PC-3 (cell line): Measurements from ENCODE around the gene REN. TPM values are rescaled to one million over a fixed set of nuclear protein-coding genes. Genes with fewer than 3 reads are reported as not detected.

ENCODE experiments used
- ATAC-seq: fragments of 200-7000 bp; cut with Tn5 transposase; 2 replicates; pipeline ENCODE4 v1.9.1; 2020; ENCODE audit warnings: mild to moderate bottlenecking, moderate library complexity
- BruUV-seq: library from RNA; stranded (reverse); fragments of 400-500 nt; replicated peaks from 2 replicates; lab custom pipeline; 2021; lab: Mats Ljungman, UMichigan
- CTCF ChIA-PET: fragments of 300-600 bp; sonication (Branson Sonifier 250); formaldehyde crosslinking; loops from one replicate; lab custom pipeline; 2022; ENCODE audit warnings: antibody characterized with exemption; lab: Charles Lee
- POLR2A ChIA-PET: fragments of 300-600 bp; sonication (Branson Sonifier 250); formaldehyde crosslinking; loops from one replicate; lab custom pipeline; 2022; ENCODE audit warnings: antibody characterized with exemption; ENCODE audit not compliant: unreplicated experiment; lab: Charles Lee
- DNase-seq: peaks from one replicate; pipeline ENCODE4 v3.0.0-alpha.2; 2015
- H2AFZ ChIP-seq: fragments of 300-600 bp; sonication (generic); 2 replicates; pipeline ENCODE4 v1.6.0; 2016; ENCODE audit warnings: antibody characterized with exemption, low read length
- H3F3A ChIP-seq: fragments of 300-600 bp; sonication (generic); one replicate; pipeline ENCODE4 v1.6.0; 2017; ENCODE audit warnings: antibody characterized with exemption, low read length, control low read depth, mild to moderate bottlenecking; ENCODE audit not compliant: unreplicated experiment
- H3K27ac ChIP-seq: fragments of 300-600 bp; sonication (generic); 2 replicates; pipeline ENCODE4 v1.5.1; 2016; ENCODE audit warnings: mild to moderate bottlenecking, low read length
- H3K27me3 ChIP-seq: fragments of 300-600 bp; sonication (generic); 2 replicates; pipeline ENCODE4 v1.6.1; 2016; ENCODE audit warnings: low read length, mixed read lengths
- H3K36me3 ChIP-seq: fragments of 300-600 bp; sonication (generic); 2 replicates; pipeline ENCODE4 v1.6.1; 2016; ENCODE audit warnings: low read depth, mixed run types, low read length, mixed read lengths
- H3K4me1 ChIP-seq: fragments of 300-600 bp; sonication (generic); 2 replicates; pipeline ENCODE4 v1.5.1; 2016; ENCODE audit warnings: low read length; ENCODE audit not compliant: insufficient read depth
- H3K4me2 ChIP-seq: fragments of 300-600 bp; sonication (generic); 2 replicates; pipeline ENCODE4 v1.6.0; 2016; ENCODE audit warnings: low read length
- H3K4me3 ChIP-seq: fragments of 300-600 bp; sonication (generic); 2 replicates; pipeline ENCODE4 v1.5.1; 2016; ENCODE audit warnings: mild to moderate bottlenecking, low read length, mixed read lengths
- H3K79me2 ChIP-seq: fragments of 300-600 bp; sonication (generic); 2 replicates; pipeline ENCODE4 v1.6.1; 2017; ENCODE audit warnings: low read length, mixed read lengths
- H3K9ac ChIP-seq: fragments of 300-600 bp; sonication (generic); 2 replicates; pipeline ENCODE4 v1.6.0; 2016; ENCODE audit warnings: mild to moderate bottlenecking, low read length
- H3K9me2 ChIP-seq: fragments of 300-600 bp; sonication (generic); replicated peaks from 2 replicates; pipeline ENCODE4 v1.6.1; 2016; ENCODE audit warnings: mixed run types, low read length, mixed read lengths
- H3K9me3 ChIP-seq: fragments of 300-600 bp; sonication (generic); 2 replicates; pipeline ENCODE4 v1.6.1; 2016; ENCODE audit warnings: low read length, mixed read lengths
- H4K20me1 ChIP-seq: fragments of 300-600 bp; sonication (generic); 2 replicates; pipeline ENCODE4 v1.6.1; 2016; ENCODE audit warnings: low read length, mixed read lengths
- CTCF ChIP-seq: fragments of 300-600 bp; sonication (generic); conservative IDR thresholded peaks from 2 replicates; pipeline ENCODE4 v1.5.1; 2017; ENCODE audit warnings: antibody characterized with exemption, low read depth, mild to moderate bottlenecking, low read length
- EZH2 ChIP-seq: fragments of 300-600 bp; sonication (generic); IDR thresholded peaks from one replicate; pipeline ENCODE4 v1.6.1; 2017; ENCODE audit warnings: antibody characterized with exemption, mild to moderate bottlenecking, low read length; ENCODE audit not compliant: unreplicated experiment
- EZH2phosphoT487 ChIP-seq: fragments of 300-600 bp; sonication (generic); IDR thresholded peaks from 2 replicates; pipeline ENCODE4 v1.6.1; 2018; ENCODE audit warnings: mild to moderate bottlenecking, antibody characterized with exemption, low read length, borderline replicate concordance
- intact Hi-C: fragments of 100-400 bp; cut with micrococcal nuclease; formaldehyde crosslinking; loops from 2 replicates; pipeline ENCODE4 v1.9.0; 2023
- total RNA-seq: library from RNA; depleted of rRNA; stranded (reverse); fragments of >200 nt; gene quantifications from 2 replicates; pipeline ENCODE4 v1.2.3, GENCODE V29; 2014

Gene REN
- total RNA-seq, 1 experiment from 2014 or later, result 2.7 TPM

GRCh38 chr1:204198348-204199340, 32.5 kb upstream of the REN start:
- peak overlapping the region; percentile 73 for H3K27ac ChIP-seq
- TF ChIP-seq EZH2phosphoT487 (no peak), CTCF (peak; percentile 74), EZH2 (no peak)
- no peaks in the 10 kb centered on the region for H4K20me1 ChIP-seq
- H3K9me2 ChIP-seq, result no peaks in the 10 kb centered on the region
- TSS peak; percentile 81 for BruUV-seq
- H3K9ac ChIP-seq, result peak overlapping the region; percentile 37
- H3K36me3 ChIP-seq, result no peaks in the 10 kb centered on the region
- POLR2A ChIA-PET, result interaction anchor here (0.6 to 1.3 kb wide), 4 partner anchors 18 to 317 kb away, joined by 3 to 12 read pairs (median 6); partner anchors contain the start of gene MDM4
- no peaks in the 10 kb centered on the region for H3K9me3 ChIP-seq
- peak; percentile 95 for ATAC-seq
- DNase-seq, result peak; percentile 98
- intact Hi-C loops, result loop anchor here (1.0 to 2.0 kb wide), 4 partner anchors 28 to 338 kb away; partner anchors contain the start of gene SNRPE
- H3K27me3 ChIP-seq, result no peaks in the 10 kb centered on the region
- peak overlapping the region; percentile 63 for H3K4me2 ChIP-seq
- CTCF ChIA-PET, result interaction anchor here (0.5 to 2.4 kb wide), 13 partner anchors 8 to 341 kb away, joined by 3 to 70 read pairs (median 5); partner anchors contain the start of genes GOLT1A and REN
- H3K79me2 ChIP-seq, result no peaks in the 10 kb centered on the region
- no peak overlapping the region for H3K4me3 ChIP-seq
- H3F3A ChIP-seq, result no peaks in the 10 kb centered on the region
- H2AFZ ChIP-seq, result peak overlapping the region; percentile 55; the same call in 1 of the 2 replicates
- peaks cover 35% of the 10 kb centered on the region for H3K4me1 ChIP-seq

GRCh38 chr1:204197068-204197467, 30.9 kb upstream of the REN start:
- H3K9me2 ChIP-seq, result no peaks in the 10 kb centered on the region
- BruUV-seq, result no TSS peak
- ATAC-seq, result no peak
- H3K4me3 ChIP-seq, result no peak overlapping the region
- intact Hi-C loops, result no loop called here
- no peak for TF ChIP-seq EZH2
- no peak for TF ChIP-seq CTCF
- no peak for TF ChIP-seq EZH2phosphoT487
- ChIA-PET POLR2A (no interaction called here), CTCF (no interaction called here)
- H3K27ac ChIP-seq, result no peak overlapping the region
- no peak overlapping the region for H3K4me2 ChIP-seq
- no peaks in the 10 kb centered on the region for H3F3A ChIP-seq
- no peak overlapping the region for H3K9ac ChIP-seq
- H3K79me2 ChIP-seq, result no peaks in the 10 kb centered on the region
- H4K20me1 ChIP-seq, result no peaks in the 10 kb centered on the region
- H3K4me1 ChIP-seq, result peaks cover 30% of the 10 kb centered on the region
- H3K36me3 ChIP-seq, result no peaks in the 10 kb centered on the region
- no peaks in the 10 kb centered on the region for H3K9me3 ChIP-seq
- no peaks in the 10 kb centered on the region for H3K27me3 ChIP-seq
- H2AFZ ChIP-seq, result no peak overlapping the region
- DNase-seq, result no peak
